GM12878 (cell line): ENCODE data around the gene RAB7B. TPM values are rescaled to one million over a fixed set of nuclear protein-coding genes. Genes with fewer than 3 reads are reported as not detected.

Source experiments
- ATAC-seq: fragments of 200-7000 bp; cut with Tn5 transposase; 3 replicates; pipeline ENCODE4 v1.9.1; 2020; ENCODE audit warnings: mild to moderate bottlenecking, moderate library complexity
- BruUV-seq: library from RNA; stranded (reverse); fragments of 400-500 nt; replicated peaks from 2 replicates; lab custom pipeline; 2021; lab: Mats Ljungman, UMichigan
- CTCF ChIA-PET: fragments of 300-600 bp; sonication (Branson Sonifier 250); formaldehyde crosslinking; extraction: SDS; loops from one replicate; lab custom pipeline; 2021; ENCODE audit warnings: inconsistent platforms; lab: Yijun Ruan, JAX
- POLR2A ChIA-PET: fragments of 350-600 bp; formaldehyde crosslinking; extraction: SDS; loops from one replicate; lab custom pipeline; 2021; ENCODE audit warnings: inconsistent platforms; lab: Charles Lee
- RAD21 ChIA-PET: fragments of 300-600 bp; sonication (Branson Sonifier 250); formaldehyde crosslinking; loops from one replicate; lab custom pipeline; 2023; ENCODE audit warnings: antibody characterized with exemption; ENCODE audit not compliant: unreplicated experiment; lab: Charles Lee
- SMC1A ChIA-PET: fragments of 300-600 bp; sonication (Branson Sonifier 250); formaldehyde crosslinking; loops from one replicate; lab custom pipeline; 2023; ENCODE audit not compliant: unreplicated experiment, uncharacterized antibody; lab: Charles Lee
- DNase-seq: peaks from one replicate; pipeline ENCODE4 v3.0.0-alpha.2; 2011; ENCODE audit warnings: low read depth, low spot score
- FAIRE-seq: peaks from 3 replicates; lab custom pipeline; 2011; peaks lifted over from hg19 to GRCh38; lab: Jason Lieb, UNC
- H2AFZ ChIP-seq: 2 replicates; pipeline ENCODE4 v1.6.0; 2011; ENCODE audit warnings: low read depth, low read length, control low read depth; ENCODE audit not compliant: control insufficient read depth
- H3K27ac ChIP-seq: 2 replicates; pipeline ENCODE4 v1.5.1; 2011; ENCODE audit warnings: control low read depth; ENCODE audit not compliant: control insufficient read depth, insufficient read depth
- H3K27me3 ChIP-seq, 2 experiments: replicated peaks in 1 of 2; 2 replicates each; pipeline versions ENCODE4 v1.6.0 to v1.6.1; 2011; ENCODE audit warnings: low read length in 1 of 2; ENCODE audit not compliant: control insufficient read depth in 2 of 2, insufficient read depth in 2 of 2
- H3K36me3 ChIP-seq, 2 experiments: 2 replicates each; pipeline ENCODE4 v1.5.1; 2011; ENCODE audit warnings: low read length in 1 of 2; ENCODE audit not compliant: control insufficient read depth in 2 of 2, insufficient read depth in 2 of 2
- H3K4me1 ChIP-seq: 2 replicates; pipeline ENCODE4 v1.6.1; 2011; ENCODE audit warnings: mild to moderate bottlenecking, low read length, moderate library complexity, mixed read lengths; ENCODE audit not compliant: control insufficient read depth, insufficient read depth
- H3K4me2 ChIP-seq: 2 replicates; pipeline ENCODE4 v1.6.0; 2011; ENCODE audit warnings: control low read depth; ENCODE audit not compliant: control insufficient read depth, insufficient read depth
- H3K4me3 ChIP-seq: fragments of 200-600 bp; sonication (generic); 2 replicates; pipeline ENCODE4 v1.5.1; 2016
- H3K79me2 ChIP-seq: 2 replicates; pipeline ENCODE4 v1.6.0; 2011; ENCODE audit warnings: low read length; ENCODE audit not compliant: control insufficient read depth, insufficient read depth
- H3K9ac ChIP-seq: 2 replicates; pipeline ENCODE4 v1.8.0; 2011; ENCODE audit warnings: low read length, control low read depth, mixed read lengths; ENCODE audit not compliant: control insufficient read depth, insufficient read depth
- H3K9me3 ChIP-seq: replicated peaks from 3 replicates; pipeline ENCODE4 v1.5.1; 2011; ENCODE audit warnings: mild to moderate bottlenecking, low read length; ENCODE audit not compliant: control insufficient read depth, insufficient read depth
- H4K20me1 ChIP-seq: 2 replicates; pipeline ENCODE4 v1.6.0; 2011; ENCODE audit not compliant: control insufficient read depth, insufficient read depth
- ASH2L ChIP-seq: fragments of 300-600, 200-600 bp; sonication (generic); IDR thresholded peaks from 2 replicates; pipeline ENCODE4 v1.6.1; 2017; ENCODE audit warnings: low read depth, mild to moderate bottlenecking, borderline replicate concordance
- ATF7 ChIP-seq: fragments of 450-650 bp; IDR thresholded peaks from 2 replicates; pipeline ENCODE4 v1.6.1; 2016; ENCODE audit warnings: low read depth, mild to moderate bottlenecking
- CHD4 ChIP-seq: fragments of 200-600 bp; sonication (generic); IDR thresholded peaks from 2 replicates; pipeline ENCODE4 v1.6.1; 2016; ENCODE audit warnings: mild to moderate bottlenecking
- MXI1 ChIP-seq: fragments of 150-350 bp; IDR thresholded peaks from 2 replicates; pipeline ENCODE4 v1.6.1; 2011; ENCODE audit warnings: low read depth, mild to moderate bottlenecking, inconsistent platforms, low read length, improper control_type of control experiment
- PML ChIP-seq: IDR thresholded peaks from 2 replicates; pipeline ENCODE4 v1.6.1; 2012; ENCODE audit warnings: low read length, inconsistent platforms
- SMC3 ChIP-seq: IDR thresholded peaks from 2 replicates; pipeline ENCODE4 v1.6.1; 2011; ENCODE audit warnings: low read length, improper control_type of control experiment, borderline replicate concordance
- TCF3 ChIP-seq: IDR thresholded peaks from 2 replicates; pipeline ENCODE4 v1.6.1; 2012; ENCODE audit warnings: low read depth, mild to moderate bottlenecking, low read length, borderline replicate concordance; ENCODE audit not compliant: insufficient read depth
- ZNF207 ChIP-seq: fragments of 450-650 bp; IDR thresholded peaks from 2 replicates; pipeline ENCODE4 v1.6.1; 2014; ENCODE audit warnings: antibody characterized with exemption, mild to moderate bottlenecking, borderline replicate concordance
- WGBS: methylation state at CpG from one replicate; pipeline ENCODE4 v1.1.6; 2016; ENCODE audit warnings: low lambda C conversion rate; ENCODE audit not compliant: insufficient replicate concordance, insufficient coverage; ENCODE audit errors: missing lambda C conversion rate; 5-methylcytosine and 5-hydroxymethylcytosine counted together
- in situ Hi-C: fragments of 300-500 bp; cut with MboI; formaldehyde crosslinking; loops from 9 replicates; pipeline ENCODE4 v1.14.3; 2018; ENCODE audit warnings: mixed read lengths
- intact Hi-C: fragments of 100-400 bp; cut with micrococcal nuclease; formaldehyde crosslinking; loops from one replicate; pipeline ENCODE4 v1.14.2; 2022; ENCODE audit not compliant: unreplicated experiment
- polyA plus RNA-seq, 11 experiments: library from polyadenylated mRNA; depleted of rRNA in 4 of 11; unstranded in 6 of 11; stranded (reverse) in 5 of 11; fragments of >200 nt; fragmentation: Nextera tagmentation in 4 of 11; fragmentation: Illumina TruSeq in 1 of 11; extraction: Ambion mirVana in 4 of 11; extraction: Trizol in 1 of 11; gene quantifications; 1 replicate in 1 of 11; 2 replicates in 10 of 11; pipeline versions ENCODE4 v1.2.1 to v1.2.3, GENCODE V29; 2011 to 2016; ENCODE audit warnings: inconsistent platforms in 2 of 11, missing spikeins in 2 of 11, low read depth in 1 of 11
- total RNA-seq, 4 experiments: library from RNA; depleted of rRNA in 3 of 4; stranded (reverse); fragments of >200 nt in 3 of 4; fragmentation: Illumina TruSeq in 1 of 4; extraction: Trizol in 1 of 4; gene quantifications; 2 replicates each; pipeline versions ENCODE4 v1.2.1 to v1.2.3, GENCODE V29; 2013 to 2021
- TF ChIP-seq, protein P1 (sequence below): fragments of 450-650 bp; formaldehyde crosslinking; IDR thresholded peaks from 2 replicates; pipeline ENCODE4 v1.4.0; 2020; ENCODE audit warnings: mild to moderate bottlenecking, moderate library complexity
- TF ChIP-seq, protein P2 (sequence below): IDR thresholded peaks from 2 replicates; pipeline ENCODE4 v1.6.1; 2011; ENCODE audit warnings: borderline replicate concordance, low read depth, mild to moderate bottlenecking, moderate library complexity, low read length; ENCODE audit not compliant: insufficient read depth, poor library complexity, severe bottlenecking
- TF ChIP-seq, protein P3 (sequence below): IDR thresholded peaks from 2 replicates; pipeline ENCODE4 v1.6.1; 2011; ENCODE audit warnings: mild to moderate bottlenecking, low read depth, low read length, moderate library complexity; ENCODE audit not compliant: insufficient replicate concordance
- TF ChIP-seq, protein P4 (sequence below): fragments of 450-650 bp; conservative IDR thresholded peaks from 2 replicates; pipeline ENCODE4 v1.6.1; 2017; ENCODE audit warnings: mild to moderate bottlenecking, moderate library complexity
- TF ChIP-seq, protein P5 (sequence below): fragments of 450-650 bp; IDR thresholded peaks from 2 replicates; pipeline ENCODE4 v1.6.1; 2017; ENCODE audit warnings: mild to moderate bottlenecking, low read depth, inconsistent platforms; ENCODE audit not compliant: poor library complexity, severe bottlenecking

RAB7B gene
- total and polyA plus RNA-seq, 10 of the 15 experiments (the other 5 are each of a cell fraction or from before 2014, with no cell fraction given): 0.09 TPM; not detected in 9

DNA sequence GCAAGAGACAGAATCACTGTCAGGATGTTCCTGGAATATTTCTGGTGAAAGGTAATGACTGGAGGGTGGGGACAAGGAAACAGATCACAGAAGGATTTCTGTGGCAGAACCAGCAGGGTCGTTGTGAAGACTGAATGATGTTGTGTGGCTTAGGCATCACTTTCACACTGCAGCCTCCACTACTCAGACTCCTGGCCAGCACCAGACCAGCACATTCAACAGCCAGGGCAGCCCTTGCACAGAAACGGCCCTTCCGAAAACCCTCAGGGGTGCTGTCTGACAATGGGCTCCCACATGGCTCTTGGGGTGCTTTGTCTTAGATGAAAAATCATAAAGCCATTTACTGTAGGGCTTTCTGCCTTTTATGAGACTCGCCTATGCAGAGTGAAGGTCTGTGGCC lies 3.8 kb upstream of the RAB7B start:
- no peaks in the 10 kb centered on the region for H3K79me2 ChIP-seq
- no peak for FAIRE-seq
- intact Hi-C loops (no loop called here), in situ Hi-C loops (no loop called here)
- H3K4me1 ChIP-seq: peaks cover 10% of the 10 kb centered on the region
- no peak for DNase-seq
- SMC1A ChIA-PET: no interaction called here
- H4K20me1 ChIP-seq: no peaks in the 10 kb centered on the region
- no peak for ATAC-seq
- 47% methylated on average over 4 of the region's 4 CpGs for WGBS
- no peak overlapping the region for H3K4me3 ChIP-seq
- no TSS peak for BruUV-seq
- POLR2A ChIA-PET: no interaction called here
- no peak overlapping the region for H2AFZ ChIP-seq
- RAD21 ChIA-PET: interaction anchor here (1.2 kb wide), 1 partner anchor 30 kb away, joined by 4 read pairs; no protein-coding TSS in a partner anchor
- CTCF ChIA-PET: interaction anchor here (0.9 to 1.4 kb wide), 3 partner anchors 9 to 30 kb away, joined by 3 to 5 read pairs (median 4); no protein-coding TSS in a partner anchor
- no peaks in the 10 kb centered on the region for H3K36me3 ChIP-seq
- H3K4me2 ChIP-seq: no peak overlapping the region
- H3K27me3 ChIP-seq: 0 out of 4 replicates have a peak, but pooled peaks cover 0 to 3% of the 10 kb centered on the region in 2 experiments
- H3K9ac ChIP-seq: no peak overlapping the region
- H3K9me3 ChIP-seq: no peaks in the 10 kb centered on the region
- H3K27ac ChIP-seq: no peak overlapping the region
- TF ChIP-seq MXI1 (no peak), ASH2L (no peak), CHD4 (no peak), PML (no peak), ATF7 (no peak), TCF3 (no peak), ZNF207 (no peak), SMC3 (no peak)
- TF ChIP-seq, protein P1, sequence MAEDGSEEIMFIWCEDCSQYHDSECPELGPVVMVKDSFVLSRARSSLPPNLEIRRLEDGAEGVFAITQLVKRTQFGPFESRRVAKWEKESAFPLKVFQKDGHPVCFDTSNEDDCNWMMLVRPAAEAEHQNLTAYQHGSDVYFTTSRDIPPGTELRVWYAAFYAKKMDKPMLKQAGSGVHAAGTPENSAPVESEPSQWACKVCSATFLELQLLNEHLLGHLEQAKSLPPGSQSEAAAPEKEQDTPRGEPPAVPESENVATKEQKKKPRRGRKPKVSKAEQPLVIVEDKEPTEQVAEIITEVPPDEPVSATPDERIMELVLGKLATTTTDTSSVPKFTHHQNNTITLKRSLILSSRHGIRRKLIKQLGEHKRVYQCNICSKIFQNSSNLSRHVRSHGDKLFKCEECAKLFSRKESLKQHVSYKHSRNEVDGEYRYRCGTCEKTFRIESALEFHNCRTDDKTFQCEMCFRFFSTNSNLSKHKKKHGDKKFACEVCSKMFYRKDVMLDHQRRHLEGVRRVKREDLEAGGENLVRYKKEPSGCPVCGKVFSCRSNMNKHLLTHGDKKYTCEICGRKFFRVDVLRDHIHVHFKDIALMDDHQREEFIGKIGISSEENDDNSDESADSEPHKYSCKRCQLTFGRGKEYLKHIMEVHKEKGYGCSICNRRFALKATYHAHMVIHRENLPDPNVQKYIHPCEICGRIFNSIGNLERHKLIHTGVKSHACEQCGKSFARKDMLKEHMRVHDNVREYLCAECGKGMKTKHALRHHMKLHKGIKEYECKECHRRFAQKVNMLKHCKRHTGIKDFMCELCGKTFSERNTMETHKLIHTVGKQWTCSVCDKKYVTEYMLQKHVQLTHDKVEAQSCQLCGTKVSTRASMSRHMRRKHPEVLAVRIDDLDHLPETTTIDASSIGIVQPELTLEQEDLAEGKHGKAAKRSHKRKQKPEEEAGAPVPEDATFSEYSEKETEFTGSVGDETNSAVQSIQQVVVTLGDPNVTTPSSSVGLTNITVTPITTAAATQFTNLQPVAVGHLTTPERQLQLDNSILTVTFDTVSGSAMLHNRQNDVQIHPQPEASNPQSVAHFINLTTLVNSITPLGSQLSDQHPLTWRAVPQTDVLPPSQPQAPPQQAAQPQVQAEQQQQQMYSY: no peak
- TF ChIP-seq, protein P2, sequence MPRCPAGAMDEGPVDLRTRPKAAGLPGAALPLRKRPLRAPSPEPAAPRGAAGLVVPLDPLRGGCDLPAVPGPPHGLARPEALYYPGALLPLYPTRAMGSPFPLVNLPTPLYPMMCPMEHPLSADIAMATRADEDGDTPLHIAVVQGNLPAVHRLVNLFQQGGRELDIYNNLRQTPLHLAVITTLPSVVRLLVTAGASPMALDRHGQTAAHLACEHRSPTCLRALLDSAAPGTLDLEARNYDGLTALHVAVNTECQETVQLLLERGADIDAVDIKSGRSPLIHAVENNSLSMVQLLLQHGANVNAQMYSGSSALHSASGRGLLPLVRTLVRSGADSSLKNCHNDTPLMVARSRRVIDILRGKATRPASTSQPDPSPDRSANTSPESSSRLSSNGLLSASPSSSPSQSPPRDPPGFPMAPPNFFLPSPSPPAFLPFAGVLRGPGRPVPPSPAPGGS: no peak
- TF ChIP-seq, protein P3, sequence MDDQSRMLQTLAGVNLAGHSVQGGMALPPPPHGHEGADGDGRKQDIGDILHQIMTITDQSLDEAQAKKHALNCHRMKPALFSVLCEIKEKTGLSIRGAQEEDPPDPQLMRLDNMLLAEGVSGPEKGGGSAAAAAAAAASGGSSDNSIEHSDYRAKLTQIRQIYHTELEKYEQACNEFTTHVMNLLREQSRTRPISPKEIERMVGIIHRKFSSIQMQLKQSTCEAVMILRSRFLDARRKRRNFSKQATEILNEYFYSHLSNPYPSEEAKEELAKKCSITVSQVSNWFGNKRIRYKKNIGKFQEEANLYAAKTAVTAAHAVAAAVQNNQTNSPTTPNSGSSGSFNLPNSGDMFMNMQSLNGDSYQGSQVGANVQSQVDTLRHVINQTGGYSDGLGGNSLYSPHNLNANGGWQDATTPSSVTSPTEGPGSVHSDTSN: no peak
- TF ChIP-seq, protein P4, sequence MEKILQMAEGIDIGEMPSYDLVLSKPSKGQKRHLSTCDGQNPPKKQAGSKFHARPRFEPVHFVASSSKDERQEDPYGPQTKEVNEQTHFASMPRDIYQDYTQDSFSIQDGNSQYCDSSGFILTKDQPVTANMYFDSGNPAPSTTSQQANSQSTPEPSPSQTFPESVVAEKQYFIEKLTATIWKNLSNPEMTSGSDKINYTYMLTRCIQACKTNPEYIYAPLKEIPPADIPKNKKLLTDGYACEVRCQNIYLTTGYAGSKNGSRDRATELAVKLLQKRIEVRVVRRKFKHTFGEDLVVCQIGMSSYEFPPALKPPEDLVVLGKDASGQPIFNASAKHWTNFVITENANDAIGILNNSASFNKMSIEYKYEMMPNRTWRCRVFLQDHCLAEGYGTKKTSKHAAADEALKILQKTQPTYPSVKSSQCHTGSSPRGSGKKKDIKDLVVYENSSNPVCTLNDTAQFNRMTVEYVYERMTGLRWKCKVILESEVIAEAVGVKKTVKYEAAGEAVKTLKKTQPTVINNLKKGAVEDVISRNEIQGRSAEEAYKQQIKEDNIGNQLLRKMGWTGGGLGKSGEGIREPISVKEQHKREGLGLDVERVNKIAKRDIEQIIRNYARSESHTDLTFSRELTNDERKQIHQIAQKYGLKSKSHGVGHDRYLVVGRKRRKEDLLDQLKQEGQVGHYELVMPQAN: no peak
- TF ChIP-seq, protein P5, sequence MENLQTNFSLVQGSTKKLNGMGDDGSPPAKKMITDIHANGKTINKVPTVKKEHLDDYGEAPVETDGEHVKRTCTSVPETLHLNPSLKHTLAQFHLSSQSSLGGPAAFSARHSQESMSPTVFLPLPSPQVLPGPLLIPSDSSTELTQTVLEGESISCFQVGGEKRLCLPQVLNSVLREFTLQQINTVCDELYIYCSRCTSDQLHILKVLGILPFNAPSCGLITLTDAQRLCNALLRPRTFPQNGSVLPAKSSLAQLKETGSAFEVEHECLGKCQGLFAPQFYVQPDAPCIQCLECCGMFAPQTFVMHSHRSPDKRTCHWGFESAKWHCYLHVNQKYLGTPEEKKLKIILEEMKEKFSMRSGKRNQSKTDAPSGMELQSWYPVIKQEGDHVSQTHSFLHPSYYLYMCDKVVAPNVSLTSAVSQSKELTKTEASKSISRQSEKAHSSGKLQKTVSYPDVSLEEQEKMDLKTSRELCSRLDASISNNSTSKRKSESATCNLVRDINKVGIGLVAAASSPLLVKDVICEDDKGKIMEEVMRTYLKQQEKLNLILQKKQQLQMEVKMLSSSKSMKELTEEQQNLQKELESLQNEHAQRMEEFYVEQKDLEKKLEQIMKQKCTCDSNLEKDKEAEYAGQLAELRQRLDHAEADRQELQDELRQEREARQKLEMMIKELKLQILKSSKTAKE: no peak
